Glutamatergic neuron (in vitro differentiated cells): ENCODE data around the gene UBR3. TPM values are rescaled to one million over a fixed set of nuclear protein-coding genes. Genes with fewer than 3 reads are reported as not detected.

Source experiments
- DNase-seq: peaks from one replicate; pipeline ENCODE4 v3.0.0; 2022
- H3K27ac Mint-ChIP-seq: one replicate; pipeline ENCODE4 v1.8.0; 2020; ENCODE audit warnings: mild to moderate bottlenecking, mixed read lengths, inconsistent platforms; ENCODE audit not compliant: unreplicated experiment
- H3K27me3 Mint-ChIP-seq: one replicate; pipeline ENCODE4 v1.8.0; 2020; ENCODE audit warnings: mild to moderate bottlenecking, moderate library complexity, mixed read lengths, inconsistent platforms; ENCODE audit not compliant: unreplicated experiment
- H3K36me3 Mint-ChIP-seq: one replicate; pipeline ENCODE4 v1.8.0; 2020; ENCODE audit warnings: mild to moderate bottlenecking, mixed read lengths, inconsistent platforms; ENCODE audit not compliant: unreplicated experiment
- H3K4me1 Mint-ChIP-seq: one replicate; pipeline ENCODE4 v1.8.0; 2020; ENCODE audit warnings: mild to moderate bottlenecking, low read depth, mixed read lengths, inconsistent platforms; ENCODE audit not compliant: unreplicated experiment
- H3K4me3 Mint-ChIP-seq: one replicate; pipeline ENCODE4 v1.8.0; 2020; ENCODE audit warnings: mild to moderate bottlenecking, mixed read lengths, inconsistent platforms; ENCODE audit not compliant: unreplicated experiment
- H3K9me3 Mint-ChIP-seq: one replicate; pipeline ENCODE4 v1.8.0; 2020; ENCODE audit warnings: mild to moderate bottlenecking, moderate library complexity, mixed read lengths, inconsistent platforms; ENCODE audit not compliant: unreplicated experiment
- CTCF ChIP-seq: fragments of 200-600 bp; sonication (generic); IDR thresholded peaks from one replicate; pipeline ENCODE4 v1.5.0; 2021; ENCODE audit not compliant: partially characterized antibody, unreplicated experiment
- total RNA-seq: library from RNA; stranded (reverse); fragmentation: NEBNext Ultra II Directional; extraction: Animal tissue kit (Norgen Biotek cat#: 25700); gene quantifications from one replicate; pipeline ENCODE4 v1.2.1, GENCODE V29; 2021; ENCODE audit not compliant: unreplicated experiment

The UBR3 gene
- total RNA-seq, 1 donor from 2014 or later: 59.8 TPM

DNA sequence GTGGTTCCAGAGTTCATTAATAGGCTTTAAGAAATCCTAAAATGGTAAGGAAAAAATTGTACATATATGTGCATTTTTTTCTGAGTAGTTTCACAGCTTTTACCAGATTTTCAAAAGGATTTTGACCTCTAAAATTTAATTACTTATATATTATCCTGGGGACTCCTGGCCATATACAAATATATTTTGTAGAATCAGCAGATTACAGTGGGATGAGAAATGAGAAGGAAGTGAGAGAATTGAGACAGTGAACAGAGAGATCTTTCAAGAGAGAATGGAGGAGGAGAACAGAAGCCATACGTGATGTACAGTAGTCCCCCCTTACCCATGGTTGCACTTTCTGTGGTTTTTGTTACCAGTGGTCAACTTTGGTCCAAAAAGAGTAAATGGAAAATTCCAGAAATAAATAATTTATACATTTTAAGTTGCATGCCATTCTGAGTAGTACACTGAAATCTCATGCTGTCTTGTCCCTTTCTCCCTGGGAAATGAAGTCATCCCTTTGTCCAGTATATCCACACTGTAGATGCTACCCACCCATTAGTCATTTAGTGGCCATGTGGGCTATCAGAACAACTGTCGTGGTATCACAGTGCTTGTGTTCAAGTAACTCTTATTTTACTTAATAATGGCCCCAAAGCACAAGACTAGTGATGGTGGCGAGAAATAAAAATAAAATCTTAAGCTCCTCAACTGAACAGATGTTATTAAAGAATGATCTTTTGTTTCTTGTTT lies 220.2 kb downstream of the UBR3 start:
- DNase-seq: no peak
- no peak for TF ChIP-seq CTCF
- Mint-ChIP-seq H3K27ac (no peak overlapping the region), H3K9me3 (peaks cover 2% of the 10 kb centered on the region), H3K27me3 (no peaks in the 10 kb centered on the region), H3K36me3 (peaks cover 4% of the 10 kb centered on the region), H3K4me1 (peaks cover 6% of the 10 kb centered on the region), H3K4me3 (no peak overlapping the region)

GRCh38 chr2:170052151-170052550 lies 224.9 kb downstream of the UBR3 start:
- Mint-ChIP-seq H3K4me3 (no peak overlapping the region), H3K27me3 (no peaks in the 10 kb centered on the region), H3K9me3 (no peaks in the 10 kb centered on the region), H3K27ac (no peak overlapping the region), H3K36me3 (no peaks in the 10 kb centered on the region), H3K4me1 (peaks cover 6% of the 10 kb centered on the region)
- DNase-seq: no peak
- TF ChIP-seq CTCF: no peak

GRCh38 chr2:170054997-170055396 lies 227.7 kb downstream of the UBR3 start:
- Mint-ChIP-seq H3K9me3 (no peaks in the 10 kb centered on the region), H3K27me3 (no peaks in the 10 kb centered on the region), H3K27ac (no peak overlapping the region), H3K4me1 (no peaks in the 10 kb centered on the region), H3K36me3 (no peaks in the 10 kb centered on the region), H3K4me3 (no peak overlapping the region)
- DNase-seq: no peak
- no peak for TF ChIP-seq CTCF

GRCh38 chr2:170056900-170057299 lies 229.6 kb downstream of the UBR3 start:
- no peak for TF ChIP-seq CTCF
- H3K9me3 Mint-ChIP-seq: no peaks in the 10 kb centered on the region
- no peaks in the 10 kb centered on the region for H3K4me1 Mint-ChIP-seq
- H3K27ac Mint-ChIP-seq: no peak overlapping the region
- H3K36me3 Mint-ChIP-seq: no peaks in the 10 kb centered on the region
- no peak overlapping the region for H3K4me3 Mint-ChIP-seq
- no peaks in the 10 kb centered on the region for H3K27me3 Mint-ChIP-seq
- DNase-seq: no peak

DNA sequence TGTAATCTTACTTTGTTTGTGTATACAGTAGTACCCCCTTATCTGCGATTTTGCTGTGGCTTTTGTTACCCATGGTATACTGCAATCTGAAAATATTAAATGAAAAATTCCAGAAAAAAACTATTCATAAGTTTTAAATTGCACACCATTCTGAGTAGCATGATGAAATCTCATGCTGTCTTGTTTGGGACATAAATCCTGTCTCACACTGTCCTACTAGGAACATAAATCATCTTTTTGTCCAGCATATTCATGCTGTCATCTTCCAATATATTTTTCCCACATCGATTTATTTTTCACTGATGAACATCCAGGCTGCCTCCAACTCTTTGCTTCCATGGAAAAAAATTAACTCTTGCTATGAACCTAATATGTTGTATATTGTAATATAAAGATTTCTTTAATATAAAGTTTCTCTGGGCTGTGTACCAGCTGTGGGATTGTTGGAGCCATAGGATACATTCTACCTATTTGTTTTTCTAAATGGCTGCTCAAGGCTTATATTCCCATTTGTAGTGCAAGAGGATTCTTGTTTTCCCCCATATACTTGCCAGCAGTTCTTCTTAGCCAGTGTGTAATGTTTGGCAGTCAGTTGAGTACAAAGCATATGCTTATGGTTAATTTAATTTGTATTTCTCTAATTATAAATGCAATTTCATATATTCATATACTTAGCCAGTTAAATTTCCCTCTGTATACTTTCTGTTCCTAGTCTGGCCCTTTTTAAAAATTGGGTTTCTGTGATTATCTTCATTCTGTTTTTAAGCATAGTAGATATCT lies 236.4 kb downstream of the UBR3 start:
- no peak for TF ChIP-seq CTCF
- DNase-seq: no peak
- H3K9me3 Mint-ChIP-seq: peaks cover 4% of the 10 kb centered on the region
- H3K4me1 Mint-ChIP-seq: peaks cover 4% of the 10 kb centered on the region
- no peak overlapping the region for H3K27ac Mint-ChIP-seq
- no peak overlapping the region for H3K4me3 Mint-ChIP-seq
- peaks cover 3% of the 10 kb centered on the region for H3K36me3 Mint-ChIP-seq
- H3K27me3 Mint-ChIP-seq: no peaks in the 10 kb centered on the region
